ENCODE results near the gene SCNN1A. TPM values are rescaled to one million over a fixed set of nuclear protein-coding genes. Genes with fewer than 3 reads are reported as not detected.

SCNN1A gene
- total and polyA plus RNA-seq, 2 of the 13 experiments (the other 11 are each of a cell fraction or from before 2014, with no cell fraction given): 1.5 to 14.6 TPM

GRCh38 chr12:6372403-6373003 is 2.9 kb downstream of the SCNN1A start (continued):
- peak; percentile 53; the same call in 1 of the 2 replicates for TF ChIP-seq ZBTB20 (CRISPR knock-in tag; IDR thresholded peaks at IDR 0.05; ENCODE audit: borderline replicate concordance, low read depth)
- no peak for TF ChIP-seq SIN3B (IDR thresholded peaks at IDR 0.05; ENCODE audit: low read length)
- peak; percentile 57; the same call in 1 of the 2 replicates for TF ChIP-seq NFIC (IDR thresholded peaks at IDR 0.05; ENCODE audit: low read length)
- TF ChIP-seq PATZ1 (CRISPR knock-in tag; IDR thresholded peaks at IDR 0.05): peak; percentile 80
- TF ChIP-seq MED8 (CRISPR knock-in tag; IDR thresholded peaks at IDR 0.05; ENCODE audit: insufficient replicate concordance): peak; percentile 67
- 0 out of 2 replicates have a peak, but pooled peaks have one; percentile 39 for TF ChIP-seq ZBTB43 (CRISPR knock-in tag; conservative IDR thresholded peaks at IDR 0.05)
- peak; percentile 76 for TF ChIP-seq ZNF687 (CRISPR knock-in tag; IDR thresholded peaks at IDR 0.05)
- peak; percentile 99 for TF ChIP-seq SALL1 (CRISPR knock-in tag; IDR thresholded peaks at IDR 0.05)
- 0 out of 2 replicates have a peak, but pooled peaks have one; percentile 13 for TF ChIP-seq ZNF513 (CRISPR knock-in tag; conservative IDR thresholded peaks at IDR 0.05)
- TF ChIP-seq KDM6A (CRISPR knock-in tag; IDR thresholded peaks at IDR 0.05; ENCODE audit: low read depth): 0 out of 2 replicates have a peak, but pooled peaks have one; percentile 47
- no peak for TF ChIP-seq MXD1 (CRISPR knock-in tag; IDR thresholded peaks at IDR 0.05)
- TF ChIP-seq ZNF331 (CRISPR knock-in tag; IDR thresholded peaks at IDR 0.05): 0 out of 2 replicates have a peak, but pooled peaks have one; percentile 34
- peak; percentile 92 for TF ChIP-seq ZFX (CRISPR knock-in tag; IDR thresholded peaks at IDR 0.05; ENCODE audit: low read depth)
- TF ChIP-seq ELF1 (CRISPR knock-in tag; IDR thresholded peaks at IDR 0.05): peak; percentile 55; the same call in 1 of the 2 replicates
- TF ChIP-seq ZMYM4 (CRISPR knock-in tag; IDR thresholded peaks at IDR 0.05): peak; percentile 12; the same call in 1 of the 2 replicates
- TF ChIP-seq SAFB2 (CRISPR knock-in tag; IDR thresholded peaks at IDR 0.05; ENCODE audit: borderline replicate concordance, low read depth): no peak; the same call in 1 of the 2 replicates
- TF ChIP-seq HMG20A (CRISPR knock-in tag; IDR thresholded peaks at IDR 0.05; ENCODE audit: borderline replicate concordance): peak; percentile 63; the same call in 1 of the 2 replicates

Data from HepG2 (cell line).